Esophagus squamous epithelium (tissue), 5 donors: ENCODE results near the gene CPNE1. TPM values are rescaled to one million over a fixed set of nuclear protein-coding genes. Genes with fewer than 3 reads are reported as not detected.

Experiments
- DNase-seq: peaks from one replicate; lab custom pipeline; 2025; lab: John Stamatoyannopoulos, UW
- H3K27ac ChIP-seq, 4 donors: fragments of 200-600 bp; sonication (generic); one replicate each; pipeline ENCODE4 v1.5.1; 2016 to 2019; ENCODE audit warnings: mild to moderate bottlenecking in 1 of 4
- H3K27me3 ChIP-seq, 4 donors: fragments of 200-600 bp; sonication (generic); 1 replicate in 3 of 4; 2 replicates in 1 of 4; pipeline versions ENCODE4 v1.5.1 to v1.6.0; 2017 to 2021; ENCODE audit warnings: antibody characterized with exemption in 1 of 4
- H3K36me3 ChIP-seq, 3 donors: fragments of 200-600 bp; sonication (generic); one replicate each; pipeline ENCODE4 v1.5.1; 2016 to 2019
- H3K4me1 ChIP-seq, 3 donors: fragments of 200-600 bp; sonication (generic); one replicate each; pipeline ENCODE4 v1.5.1; 2017 to 2019
- H3K4me3 ChIP-seq, 4 donors: fragments of 200-600 bp; sonication (generic); 1 replicate in 3 of 4; 2 replicates in 1 of 4; pipeline ENCODE4 v1.5.1; 2016 to 2019; ENCODE audit warnings: mild to moderate bottlenecking in 2 of 4, moderate library complexity in 1 of 4
- H3K9me3 ChIP-seq, 3 donors: fragments of 200-600 bp; sonication (generic); one replicate each; pipeline ENCODE4 v1.5.1; 2016 to 2019
- POLR2A ChIP-seq, 4 donors: fragments of 450-650 bp; IDR thresholded peaks; one replicate each; pipeline ENCODE4 v1.6.1; 2017; ENCODE audit warnings: antibody characterized with exemption in 4 of 4, mild to moderate bottlenecking in 4 of 4, moderate library complexity in 3 of 4
- WGBS, 2 donors: methylation state at CpG; one replicate each; pipeline ENCODE4 v1.1.5; 2018; 5-methylcytosine and 5-hydroxymethylcytosine counted together
- intact Hi-C: fragments of 100-400 bp; cut with DNase I; formaldehyde crosslinking; loops from one replicate; pipeline ENCODE4 v1.15.0; 2022
- total RNA-seq, 4 donors: library from RNA; depleted of rRNA; stranded (reverse); fragments of >200 nt; gene quantifications; one replicate each; pipeline ENCODE4 v1.1.0, GENCODE V29; 2016
- TF ChIP-seq, protein P1 (sequence below), 6 experiments: fragments of 450-650 bp in 4 of 6; fragments of 200-600 bp in 2 of 6; sonication (generic) in 2 of 6; IDR thresholded peaks; one replicate each; pipeline ENCODE4 v1.5.1; 2016 to 2019; ENCODE audit warnings: antibody characterized with exemption in 6 of 6, mild to moderate bottlenecking in 4 of 6, moderate library complexity in 4 of 6
- donor health status: DM: yes; HTN: yes; CAD: no.

The CPNE1 gene
- total RNA-seq, 4 donors from 2014 or later, result 47.3 to 98.2 (median 75.9) TPM

- Histone ChIP-seq H3K4me1 (peaks cover 0 to 19% (median 0%) of the 10 kb centered on the region in 3 donors), H3K27ac (peak overlapping the region in 1 of 4 donors; percentile 55), H3K36me3 (no peaks in the 10 kb centered on the region), H3K9me3 (no peaks in the 10 kb centered on the region), H3K27me3 (no peaks in the 10 kb centered on the region), H3K4me3 (no peak overlapping the region)
- no peak for TF ChIP-seq POLR2A (IDR thresholded peaks at IDR 0.05)
- TF ChIP-seq, protein P1, sequence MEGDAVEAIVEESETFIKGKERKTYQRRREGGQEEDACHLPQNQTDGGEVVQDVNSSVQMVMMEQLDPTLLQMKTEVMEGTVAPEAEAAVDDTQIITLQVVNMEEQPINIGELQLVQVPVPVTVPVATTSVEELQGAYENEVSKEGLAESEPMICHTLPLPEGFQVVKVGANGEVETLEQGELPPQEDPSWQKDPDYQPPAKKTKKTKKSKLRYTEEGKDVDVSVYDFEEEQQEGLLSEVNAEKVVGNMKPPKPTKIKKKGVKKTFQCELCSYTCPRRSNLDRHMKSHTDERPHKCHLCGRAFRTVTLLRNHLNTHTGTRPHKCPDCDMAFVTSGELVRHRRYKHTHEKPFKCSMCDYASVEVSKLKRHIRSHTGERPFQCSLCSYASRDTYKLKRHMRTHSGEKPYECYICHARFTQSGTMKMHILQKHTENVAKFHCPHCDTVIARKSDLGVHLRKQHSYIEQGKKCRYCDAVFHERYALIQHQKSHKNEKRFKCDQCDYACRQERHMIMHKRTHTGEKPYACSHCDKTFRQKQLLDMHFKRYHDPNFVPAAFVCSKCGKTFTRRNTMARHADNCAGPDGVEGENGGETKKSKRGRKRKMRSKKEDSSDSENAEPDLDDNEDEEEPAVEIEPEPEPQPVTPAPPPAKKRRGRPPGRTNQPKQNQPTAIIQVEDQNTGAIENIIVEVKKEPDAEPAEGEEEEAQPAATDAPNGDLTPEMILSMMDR (IDR thresholded peaks at IDR 0.05), result no peak
- intact Hi-C loops, result no loop called here
- 80 to 91% methylated on average over 4 to 9 of the region's 9 CpGs for WGBS, 2 donors
- no peak for DNase-seq
Measured at GRCh38 chr20:35610833-35611427, 53.8 kb downstream of the CPNE1 start.

DNA sequence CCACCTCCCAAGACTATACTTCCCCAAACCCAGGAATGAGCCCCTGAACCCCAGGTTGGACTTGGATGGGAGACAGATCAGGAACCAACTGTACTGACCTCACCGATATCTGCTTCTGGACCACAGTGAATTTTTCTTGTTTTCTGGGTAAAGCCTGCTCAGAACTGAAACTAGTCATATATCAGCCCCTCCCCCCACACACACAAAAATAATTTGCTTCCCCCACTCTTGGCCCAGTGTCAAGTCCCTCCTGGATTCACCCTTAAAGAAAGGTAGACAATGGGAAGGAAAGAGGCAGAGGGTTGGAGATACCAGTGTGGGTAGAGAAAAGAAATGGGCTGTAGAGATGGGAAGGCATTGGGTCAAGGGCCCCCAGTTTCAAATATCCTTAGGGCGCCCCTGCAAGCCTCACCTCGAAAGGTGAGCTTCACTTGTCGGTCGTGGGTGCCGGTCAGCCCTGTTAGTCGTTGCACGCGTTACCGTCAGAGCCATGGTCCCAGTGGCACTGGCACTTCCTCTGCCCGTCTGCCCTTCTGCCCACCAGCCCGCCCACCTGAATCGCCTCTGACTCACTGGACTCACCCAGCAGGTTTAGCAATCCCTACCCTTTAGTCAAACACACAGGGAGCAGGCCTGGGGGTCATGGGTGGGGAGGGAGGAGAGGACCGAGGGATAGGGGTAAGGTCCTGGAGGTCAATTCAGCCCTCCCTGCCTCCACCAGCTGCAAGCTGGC lies 57.5 kb downstream of the CPNE1 start:
- Histone ChIP-seq H3K27me3 (peaks cover 0 to 3% (median 0%) of the 10 kb centered on the region in 4 donors), H3K27ac (peak overlapping the region in 1 of 4 donors; percentile 44), H3K9me3 (no peaks in the 10 kb centered on the region), H3K36me3 (no peaks in the 10 kb centered on the region), H3K4me1 (peaks cover 0 to 12% (median under 1%) of the 10 kb centered on the region in 3 donors), H3K4me3 (no peak overlapping the region)
- DNase-seq, result no peak
- intact Hi-C loops, result no loop called here
- WGBS, 2 donors, result 66 to 68% methylated on average over 9 to 13 of the region's 14 CpGs
- TF ChIP-seq POLR2A (IDR thresholded peaks at IDR 0.05), result no peak
- TF ChIP-seq, protein P1 (IDR thresholded peaks at IDR 0.05), result no peak

- no peaks in the 10 kb centered on the region for H3K36me3 ChIP-seq
- H3K27me3 ChIP-seq, result peaks cover 0 to 14% (median 0%) of the 10 kb centered on the region in 4 donors
- 50 to 89% methylated on average over 2 to 3 of the region's 4 CpGs for WGBS, 2 donors
- H3K27ac ChIP-seq, result no peak overlapping the region
- intact Hi-C loops, result no loop called here
- H3K4me1 ChIP-seq, result peaks cover 8 to 22% (median 10%) of the 10 kb centered on the region in 3 donors
- DNase-seq, result no peak
- no peaks in the 10 kb centered on the region for H3K9me3 ChIP-seq
- TF ChIP-seq, protein P1 (IDR thresholded peaks at IDR 0.05), result no peak
- TF ChIP-seq POLR2A (IDR thresholded peaks at IDR 0.05), result no peak
- H3K4me3 ChIP-seq, result no peak overlapping the region
Measured at GRCh38 chr20:35606127-35606526, 58.6 kb downstream of the CPNE1 start.

DNA sequence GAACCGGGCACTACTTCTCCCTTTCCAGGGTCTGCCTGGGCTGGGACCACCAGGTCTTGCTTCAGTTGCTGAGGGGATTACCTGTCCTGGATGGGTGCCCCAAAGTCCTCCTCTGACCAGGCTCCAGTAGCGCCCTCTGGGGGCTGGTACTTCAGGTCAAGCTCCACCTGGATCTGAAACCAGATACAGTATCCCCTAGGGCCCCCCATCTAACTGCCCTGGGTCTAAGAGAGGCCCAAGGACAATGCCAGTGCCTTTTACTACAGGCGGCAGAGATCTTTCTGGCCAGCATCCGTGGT lies 60.3 kb downstream of the CPNE1 start:
- no peak for DNase-seq
- no peaks in the 10 kb centered on the region for H3K9me3 ChIP-seq
- TF ChIP-seq, protein P1 (IDR thresholded peaks at IDR 0.05), result peak in 4 of 6 experiments; percentile 8 to 36 (median 16)
- TF ChIP-seq POLR2A (IDR thresholded peaks at IDR 0.05), result no peak
- intact Hi-C loops, result no loop called here
- H3K4me3 ChIP-seq, result no peak overlapping the region
- H3K36me3 ChIP-seq, result no peaks in the 10 kb centered on the region
- peaks cover 15 to 31% (median 17%) of the 10 kb centered on the region in 3 donors for H3K4me1 ChIP-seq
- peak overlapping the region in 1 of 4 donors; percentile 14 for H3K27ac ChIP-seq
- 42 to 63% methylated on average over 3 to 4 of the region's 4 CpGs for WGBS, 2 donors
- peaks cover 0 to 31% (median 3%) of the 10 kb centered on the region in 4 donors for H3K27me3 ChIP-seq
